Liver (tissue), 9 donors: ENCODE measurements around the gene CRLF3. TPM values are rescaled to one million over a fixed set of nuclear protein-coding genes. Genes with fewer than 3 reads are reported as not detected.

ENCODE experiments used
- DNase-seq: peaks from one replicate; pipeline ENCODE4 v3.0.0-alpha.2; 2017; ENCODE audit warnings: low spot score
- H3K27ac ChIP-seq, 2 donors: one replicate each; pipeline ENCODE4 v1.7.0; 2013; ENCODE audit warnings: inconsistent platforms in 2 of 2, low read length in 2 of 2, control low read depth in 1 of 2, low read depth in 1 of 2, mild to moderate bottlenecking in 1 of 2
- H3K27me3 ChIP-seq, 4 donors: one replicate each; pipeline versions ENCODE4 v1.6.1 to v1.7.0; 2013; ENCODE audit warnings: low read length in 3 of 4, inconsistent platforms in 1 of 4, mild to moderate bottlenecking in 1 of 4, moderate library complexity in 1 of 4; ENCODE audit not compliant: control insufficient read depth in 4 of 4, insufficient read depth in 4 of 4
- H3K36me3 ChIP-seq, 4 donors: one replicate each; pipeline versions ENCODE4 v1.6.1 to v1.7.0; 2013; ENCODE audit warnings: low read length in 3 of 4, mild to moderate bottlenecking in 3 of 4, low read depth in 1 of 4, moderate library complexity in 1 of 4; ENCODE audit not compliant: control insufficient read depth in 4 of 4, insufficient read depth in 3 of 4
- H3K4me1 ChIP-seq, 4 donors: one replicate each; pipeline versions ENCODE4 v1.6.1 to v1.7.0; 2013; ENCODE audit warnings: low read length in 3 of 4, mild to moderate bottlenecking in 3 of 4, moderate library complexity in 1 of 4; ENCODE audit not compliant: control insufficient read depth in 4 of 4, insufficient read depth in 4 of 4
- H3K4me3 ChIP-seq, 3 donors: one replicate each; pipeline versions ENCODE4 v1.6.1 to v1.7.0; 2013; ENCODE audit warnings: low read length in 3 of 3, control low read depth in 1 of 3, low read depth in 1 of 3, mild to moderate bottlenecking in 1 of 3
- H3K9ac ChIP-seq, 2 donors: one replicate each; pipeline ENCODE4 v1.7.0; 2013; ENCODE audit warnings: low read length in 2 of 2, mild to moderate bottlenecking in 2 of 2, moderate library complexity in 2 of 2, control low read depth in 1 of 2, low read depth in 1 of 2
- H3K9me3 ChIP-seq, 4 donors: one replicate each; pipeline versions ENCODE4 v1.6.1 to v1.7.0; 2013; ENCODE audit warnings: low read length in 3 of 4; ENCODE audit not compliant: control insufficient read depth in 4 of 4
- ATF3 ChIP-seq: IDR thresholded peaks from 2 replicates; pipeline ENCODE4 v1.6.1; 2016; ENCODE audit warnings: antibody characterized with exemption
- CTCF ChIP-seq: fragments of 150-350 bp; IDR thresholded peaks from 2 replicates; pipeline ENCODE4 v1.5.1; 2017; ENCODE audit warnings: improper control_type of control experiment, low read depth, low read length; ENCODE audit not compliant: missing input control
- EGR1 ChIP-seq, 2 donors: IDR thresholded peaks; 2 replicates each; pipeline ENCODE4 v1.6.1; 2016 to 2018; ENCODE audit warnings: antibody characterized with exemption in 2 of 2, low read depth in 2 of 2
- FOXA1 ChIP-seq: IDR thresholded peaks from 2 replicates; pipeline ENCODE4 v1.6.1; 2016; ENCODE audit warnings: antibody characterized with exemption
- FOXA2 ChIP-seq: IDR thresholded peaks from 2 replicates; pipeline ENCODE4 v1.6.1; 2016; ENCODE audit warnings: antibody characterized with exemption
- GABPA ChIP-seq, 2 donors: IDR thresholded peaks in 1 of 2; conservative IDR thresholded peaks in 1 of 2; 2 replicates each; pipeline ENCODE4 v1.6.1; 2016; ENCODE audit warnings: antibody characterized with exemption in 2 of 2, mild to moderate bottlenecking in 1 of 2, moderate library complexity in 1 of 2
- HNF4A ChIP-seq, 2 donors: conservative IDR thresholded peaks; 2 replicates each; pipeline ENCODE4 v1.6.1; 2016; ENCODE audit warnings: antibody characterized with exemption in 2 of 2, mild to moderate bottlenecking in 2 of 2
- HNF4G ChIP-seq: IDR thresholded peaks from 2 replicates; pipeline ENCODE4 v1.6.1; 2016; ENCODE audit warnings: antibody characterized with exemption
- JUND ChIP-seq, 2 donors: IDR thresholded peaks; 2 replicates each; pipeline ENCODE4 v1.6.1; 2016; ENCODE audit warnings: antibody characterized with exemption in 2 of 2
- MAX ChIP-seq: IDR thresholded peaks from 2 replicates; pipeline ENCODE4 v1.6.1; 2016; ENCODE audit warnings: antibody characterized with exemption
- NR2F2 ChIP-seq: IDR thresholded peaks from 2 replicates; pipeline ENCODE4 v1.6.1; 2016; ENCODE audit warnings: antibody characterized with exemption
- RAD21 ChIP-seq, 2 donors: IDR thresholded peaks; 2 replicates each; pipeline ENCODE4 v1.6.1; 2016; ENCODE audit warnings: antibody characterized with exemption in 2 of 2, mild to moderate bottlenecking in 2 of 2
- REST ChIP-seq: IDR thresholded peaks from 2 replicates; pipeline ENCODE4 v1.6.1; 2016; ENCODE audit warnings: antibody characterized with exemption, mild to moderate bottlenecking
- RXRA ChIP-seq, 2 donors: IDR thresholded peaks; 2 replicates each; pipeline ENCODE4 v1.6.1; 2017 to 2018; ENCODE audit warnings: antibody characterized with exemption in 2 of 2, mild to moderate bottlenecking in 1 of 2
- SP1 ChIP-seq: IDR thresholded peaks from 2 replicates; pipeline ENCODE4 v1.6.1; 2018; ENCODE audit warnings: antibody characterized with exemption, mild to moderate bottlenecking
- TAF1 ChIP-seq: conservative IDR thresholded peaks from 2 replicates; pipeline ENCODE4 v1.6.1; 2016; ENCODE audit warnings: antibody characterized with exemption, mild to moderate bottlenecking
- YY1 ChIP-seq: IDR thresholded peaks from 2 replicates; pipeline ENCODE4 v1.6.1; 2016; ENCODE audit warnings: antibody characterized with exemption, mild to moderate bottlenecking
- ZBTB33 ChIP-seq: IDR thresholded peaks from 2 replicates; pipeline ENCODE4 v1.6.1; 2016; ENCODE audit warnings: antibody characterized with exemption
- WGBS: extraction: QIAGEN DNeasy Blood & Tissue Kit; methylation state at CpG from one replicate; pipeline ENCODE4 v1.1.7; 2013; 5-methylcytosine and 5-hydroxymethylcytosine counted together
- polyA plus RNA-seq, 2 donors: library from polyadenylated mRNA; stranded (reverse) in 1 of 2; unstranded in 1 of 2; fragments of 200-250 nt in 1 of 2; fragments of >200 nt in 1 of 2; fragmentation: Nextera tagmentation in 1 of 2; extraction: Ambion mirVana in 1 of 2; gene quantifications; one replicate each; pipeline versions ENCODE4 v1.2.1 to v1.2.3, GENCODE V29; 2013 to 2015
- total RNA-seq, 2 donors: library from RNA; depleted of rRNA; stranded (reverse); fragments of >200 nt; gene quantifications; one replicate each; pipeline ENCODE4 v1.2.3, GENCODE V29; 2014
- donor health status: healthy.
- donor health status: healthy.
- donor health status: healthy.
- donor health status: healthy.
- donor health status: healthy.

CRLF3 gene
- total and polyA plus RNA-seq, 4 donors = 2.4 to 26.5 (median 4.6) TPM

- H3K9me3 ChIP-seq = no peaks in the 10 kb centered on the region
- H3K4me3 ChIP-seq = no peak overlapping the region
- peaks cover 0 to 2% (median 0%) of the 10 kb centered on the region in 4 donors for H3K36me3 ChIP-seq
- no peak overlapping the region for H3K9ac ChIP-seq
- H3K4me1 ChIP-seq = no peaks in the 10 kb centered on the region
- no peak overlapping the region for H3K27ac ChIP-seq
- DNase-seq = no peak
- H3K27me3 ChIP-seq = no peaks in the 10 kb centered on the region
- TF ChIP-seq REST = no peak
- no peak for TF ChIP-seq CTCF
- TF ChIP-seq TAF1 = no peak
- no peak for TF ChIP-seq EGR1 (IDR thresholded peaks at IDR 0.05; ENCODE audit: low read depth in 2 of 2)
- TF ChIP-seq RAD21 (IDR thresholded peaks at IDR 0.05) = no peak
- TF ChIP-seq ZBTB33 = no peak
- no peak for TF ChIP-seq HNF4G
- TF ChIP-seq MAX = no peak
- no peak for TF ChIP-seq JUND (IDR thresholded peaks at IDR 0.05)
- no peak for TF ChIP-seq ATF3
- TF ChIP-seq GABPA (IDR thresholded peaks at IDR 0.05 in 1 of 2, conservative IDR thresholded peaks at IDR 0.05 in 1 of 2) = no peak
- no peak for TF ChIP-seq FOXA1
- TF ChIP-seq HNF4A (conservative IDR thresholded peaks at IDR 0.05) = no peak
- no peak for TF ChIP-seq FOXA2
- no peak for TF ChIP-seq YY1
- TF ChIP-seq RXRA (IDR thresholded peaks at IDR 0.05) = no peak
- no peak for TF ChIP-seq SP1
- TF ChIP-seq NR2F2 = no peak
- 97% methylated on average over 1 of the region's 1 CpG for WGBS
Observed at GRCh38 chr17:30864636-30865035, 40.1 kb upstream of the CRLF3 start.
